HEK293 (cell line): ENCODE results near the gene GALNS.
A peak's percentile ranks its signal among the peaks of the same experiment; 100 is the strongest.

Experiments
- BCL11A ChIP-seq: fragments of 450-650 bp; formaldehyde crosslinking; IDR thresholded peaks from 2 replicates; pipeline ENCODE4 v1.5.1; 2016; ENCODE audit warnings: low read depth, missing biosample characterization, missing genetic modification characterization
- GLIS1 ChIP-seq: fragments of 450-650 bp; formaldehyde crosslinking; IDR thresholded peaks from 2 replicates; pipeline ENCODE4 v1.5.1; 2016; ENCODE audit warnings: missing biosample characterization, missing genetic modification characterization
- GLIS2 ChIP-seq: fragments of 450-650 bp; formaldehyde crosslinking; IDR thresholded peaks from 2 replicates; pipeline ENCODE4 v1.5.1; 2016; ENCODE audit warnings: missing biosample characterization, missing genetic modification characterization
- PATZ1 ChIP-seq: fragments of 450-650 bp; formaldehyde crosslinking; IDR thresholded peaks from 2 replicates; pipeline ENCODE4 v1.5.1; 2016; ENCODE audit warnings: missing biosample characterization, missing genetic modification characterization
- REPIN1 ChIP-seq: fragments of 450-650 bp; formaldehyde crosslinking; IDR thresholded peaks from 2 replicates; pipeline ENCODE4 v1.5.1; 2017; ENCODE audit warnings: missing biosample characterization, missing genetic modification characterization, low read depth
- WT1 ChIP-seq: fragments of 450-650 bp; formaldehyde crosslinking; IDR thresholded peaks from 2 replicates; pipeline ENCODE4 v1.5.1; 2016; ENCODE audit warnings: missing biosample characterization, missing genetic modification characterization
- ZIC2 ChIP-seq: fragments of 450-650 bp; formaldehyde crosslinking; IDR thresholded peaks from 2 replicates; pipeline ENCODE4 v1.5.1; 2016; ENCODE audit warnings: missing biosample characterization, missing genetic modification characterization
- ZNF138 ChIP-seq: fragments of 450-650 bp; formaldehyde crosslinking; IDR thresholded peaks from 2 replicates; pipeline ENCODE4 v1.5.1; 2016; ENCODE audit warnings: missing biosample characterization, missing genetic modification characterization, borderline replicate concordance
- ZNF140 ChIP-seq: fragments of 450-650 bp; formaldehyde crosslinking; IDR thresholded peaks from 2 replicates; pipeline ENCODE4 v1.5.1; 2016; ENCODE audit warnings: missing biosample characterization, missing genetic modification characterization
- ZNF169 ChIP-seq: fragments of 450-650 bp; formaldehyde crosslinking; IDR thresholded peaks from 2 replicates; pipeline ENCODE4 v1.5.1; 2016; ENCODE audit warnings: missing biosample characterization, missing genetic modification characterization
- ZNF175 ChIP-seq: fragments of 450-650 bp; formaldehyde crosslinking; IDR thresholded peaks from 2 replicates; pipeline ENCODE4 v1.5.1; 2016; ENCODE audit warnings: missing biosample characterization, missing genetic modification characterization
- ZNF18 ChIP-seq: fragments of 450-650 bp; formaldehyde crosslinking; IDR thresholded peaks from 2 replicates; pipeline ENCODE4 v1.5.1; 2016; ENCODE audit warnings: missing biosample characterization, missing genetic modification characterization
- ZNF202 ChIP-seq: fragments of 450-650 bp; formaldehyde crosslinking; IDR thresholded peaks from 2 replicates; pipeline ENCODE4 v1.5.1; 2016; ENCODE audit warnings: missing biosample characterization, missing genetic modification characterization, borderline replicate concordance
- ZNF221 ChIP-seq: fragments of 450-650 bp; formaldehyde crosslinking; IDR thresholded peaks from 2 replicates; pipeline ENCODE4 v1.5.1; 2017; ENCODE audit warnings: missing biosample characterization, missing genetic modification characterization, borderline replicate concordance
- ZNF324 ChIP-seq: fragments of 450-650 bp; formaldehyde crosslinking; IDR thresholded peaks from 2 replicates; pipeline ENCODE4 v1.5.1; 2016; ENCODE audit warnings: missing biosample characterization, missing genetic modification characterization
- ZNF37A ChIP-seq: fragments of 450-650 bp; IDR thresholded peaks from 2 replicates; pipeline ENCODE4 v1.5.1; 2018; ENCODE audit warnings: missing biosample characterization, missing genetic modification characterization
- ZNF501 ChIP-seq: fragments of 450-650 bp; formaldehyde crosslinking; IDR thresholded peaks from 2 replicates; pipeline ENCODE4 v1.5.1; 2016; ENCODE audit warnings: missing biosample characterization, missing genetic modification characterization
- ZNF514 ChIP-seq: fragments of 450-650 bp; formaldehyde crosslinking; IDR thresholded peaks from 2 replicates; pipeline ENCODE4 v1.5.1; 2016; ENCODE audit warnings: missing biosample characterization, missing genetic modification characterization
- ZNF530 ChIP-seq: fragments of 450-650 bp; formaldehyde crosslinking; IDR thresholded peaks from 2 replicates; pipeline ENCODE4 v1.5.1; 2016; ENCODE audit warnings: low read depth, missing biosample characterization, missing genetic modification characterization
- ZNF548 ChIP-seq: fragments of 450-650 bp; formaldehyde crosslinking; IDR thresholded peaks from 2 replicates; pipeline ENCODE4 v1.5.1; 2016; ENCODE audit warnings: missing biosample characterization, missing genetic modification characterization
- ZNF585B ChIP-seq: fragments of 450-650 bp; formaldehyde crosslinking; IDR thresholded peaks from 2 replicates; pipeline ENCODE4 v1.5.1; 2016; ENCODE audit warnings: missing biosample characterization, missing genetic modification characterization
- ZNF623 ChIP-seq: fragments of 450-650 bp; formaldehyde crosslinking; IDR thresholded peaks from 2 replicates; pipeline ENCODE4 v1.5.1; 2016; ENCODE audit warnings: missing biosample characterization, missing genetic modification characterization
- ZNF677 ChIP-seq: fragments of 450-650 bp; IDR thresholded peaks from 2 replicates; pipeline ENCODE4 v1.5.0; 2018; ENCODE audit warnings: missing biosample characterization, mild to moderate bottlenecking, missing genetic modification characterization, moderate library complexity
- ZNF707 ChIP-seq: fragments of 450-650 bp; formaldehyde crosslinking; IDR thresholded peaks from 2 replicates; pipeline ENCODE4 v1.5.1; 2016; ENCODE audit warnings: missing biosample characterization, missing genetic modification characterization
- ZNF76 ChIP-seq: fragments of 450-650 bp; formaldehyde crosslinking; IDR thresholded peaks from 2 replicates; pipeline ENCODE4; 2016; ENCODE audit warnings: low read depth, missing biosample characterization, missing genetic modification characterization, borderline replicate concordance
- ZNF791 ChIP-seq: fragments of 450-650 bp; formaldehyde crosslinking; IDR thresholded peaks from 2 replicates; pipeline ENCODE4 v1.5.1; 2016; ENCODE audit warnings: missing biosample characterization, missing genetic modification characterization
- TF ChIP-seq, protein P1 (sequence below): fragments of 450-650 bp; IDR thresholded peaks from 2 replicates; pipeline ENCODE4 v1.5.1; 2018; ENCODE audit warnings: missing biosample characterization, missing genetic modification characterization
- TF ChIP-seq, protein P2 (sequence below): fragments of 450-650 bp; formaldehyde crosslinking; IDR thresholded peaks from 2 replicates; pipeline ENCODE4 v1.5.1; 2016; ENCODE audit warnings: missing biosample characterization, missing genetic modification characterization
- TF ChIP-seq, protein P3 (sequence below): fragments of 450-650 bp; formaldehyde crosslinking; IDR thresholded peaks from 2 replicates; pipeline ENCODE4 v1.5.1; 2016; ENCODE audit warnings: missing biosample characterization, missing genetic modification characterization, low read depth
- TF ChIP-seq, protein P4 (sequence below): fragments of 450-650 bp; formaldehyde crosslinking; IDR thresholded peaks from 2 replicates; pipeline ENCODE4 v1.5.1; 2017; ENCODE audit warnings: missing biosample characterization, missing genetic modification characterization

Gene GALNS

GRCh38 chr16:88777471-88778270, 79.1 kb downstream of the GALNS start (continued):
- no peak for TF ChIP-seq ZNF76 (tag by site-specific recombination)
- TF ChIP-seq ZNF623 (tag by site-specific recombination): no peak
- no peak for TF ChIP-seq ZNF169 (tag by site-specific recombination)
- TF ChIP-seq, protein P1, sequence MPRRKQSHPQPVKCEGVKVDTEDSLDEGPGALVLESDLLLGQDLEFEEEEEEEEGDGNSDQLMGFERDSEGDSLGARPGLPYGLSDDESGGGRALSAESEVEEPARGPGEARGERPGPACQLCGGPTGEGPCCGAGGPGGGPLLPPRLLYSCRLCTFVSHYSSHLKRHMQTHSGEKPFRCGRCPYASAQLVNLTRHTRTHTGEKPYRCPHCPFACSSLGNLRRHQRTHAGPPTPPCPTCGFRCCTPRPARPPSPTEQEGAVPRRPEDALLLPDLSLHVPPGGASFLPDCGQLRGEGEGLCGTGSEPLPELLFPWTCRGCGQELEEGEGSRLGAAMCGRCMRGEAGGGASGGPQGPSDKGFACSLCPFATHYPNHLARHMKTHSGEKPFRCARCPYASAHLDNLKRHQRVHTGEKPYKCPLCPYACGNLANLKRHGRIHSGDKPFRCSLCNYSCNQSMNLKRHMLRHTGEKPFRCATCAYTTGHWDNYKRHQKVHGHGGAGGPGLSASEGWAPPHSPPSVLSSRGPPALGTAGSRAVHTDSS (tag by site-specific recombination): no peak
- peak; percentile 19; the same call in 1 of the 2 replicates for TF ChIP-seq BCL11A (tag by site-specific recombination)
- TF ChIP-seq REPIN1 (tag by site-specific recombination): no peak
- no peak for TF ChIP-seq ZNF324 (tag by site-specific recombination)
- peak; percentile 75; the same call in 1 of the 2 replicates for TF ChIP-seq WT1 (tag by site-specific recombination)
- TF ChIP-seq ZNF585B: no peak
- TF ChIP-seq, protein P2, sequence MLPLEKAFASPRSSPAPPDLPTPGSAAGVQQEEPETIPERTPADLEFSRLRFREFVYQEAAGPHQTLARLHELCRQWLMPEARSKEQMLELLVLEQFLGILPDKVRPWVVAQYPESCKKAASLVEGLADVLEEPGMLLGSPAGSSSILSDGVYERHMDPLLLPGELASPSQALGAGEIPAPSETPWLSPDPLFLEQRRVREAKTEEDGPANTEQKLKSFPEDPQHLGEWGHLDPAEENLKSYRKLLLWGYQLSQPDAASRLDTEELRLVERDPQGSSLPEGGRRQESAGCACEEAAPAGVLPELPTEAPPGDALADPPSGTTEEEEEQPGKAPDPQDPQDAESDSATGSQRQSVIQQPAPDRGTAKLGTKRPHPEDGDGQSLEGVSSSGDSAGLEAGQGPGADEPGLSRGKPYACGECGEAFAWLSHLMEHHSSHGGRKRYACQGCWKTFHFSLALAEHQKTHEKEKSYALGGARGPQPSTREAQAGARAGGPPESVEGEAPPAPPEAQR: no peak
- TF ChIP-seq ZNF707 (tag by site-specific recombination): no peak
- no peak for TF ChIP-seq ZNF37A (tag by site-specific recombination)
- TF ChIP-seq ZNF514 (tag by site-specific recombination): no peak
- TF ChIP-seq ZNF138 (tag by site-specific recombination): no peak
- TF ChIP-seq ZNF140: no peak
- TF ChIP-seq ZNF221 (tag by site-specific recombination): no peak
- no peak for TF ChIP-seq ZNF530
- TF ChIP-seq ZNF501 (tag by site-specific recombination): no peak
- TF ChIP-seq, protein P3, sequence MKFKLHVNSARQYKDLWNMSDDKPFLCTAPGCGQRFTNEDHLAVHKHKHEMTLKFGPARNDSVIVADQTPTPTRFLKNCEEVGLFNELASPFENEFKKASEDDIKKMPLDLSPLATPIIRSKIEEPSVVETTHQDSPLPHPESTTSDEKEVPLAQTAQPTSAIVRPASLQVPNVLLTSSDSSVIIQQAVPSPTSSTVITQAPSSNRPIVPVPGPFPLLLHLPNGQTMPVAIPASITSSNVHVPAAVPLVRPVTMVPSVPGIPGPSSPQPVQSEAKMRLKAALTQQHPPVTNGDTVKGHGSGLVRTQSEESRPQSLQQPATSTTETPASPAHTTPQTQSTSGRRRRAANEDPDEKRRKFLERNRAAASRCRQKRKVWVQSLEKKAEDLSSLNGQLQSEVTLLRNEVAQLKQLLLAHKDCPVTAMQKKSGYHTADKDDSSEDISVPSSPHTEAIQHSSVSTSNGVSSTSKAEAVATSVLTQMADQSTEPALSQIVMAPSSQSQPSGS (tag by site-specific recombination): no peak
- TF ChIP-seq ZIC2 (tag by site-specific recombination): peak; percentile 73
- TF ChIP-seq ZNF677 (tag by site-specific recombination): no peak
- no peak for TF ChIP-seq ZNF175 (tag by site-specific recombination)
- peak; percentile 39; the same call in 1 of the 2 replicates for TF ChIP-seq PATZ1
- TF ChIP-seq ZNF18: no peak
- TF ChIP-seq ZNF202 (tag by site-specific recombination): no peak
- peak; percentile 84 for TF ChIP-seq GLIS1
- TF ChIP-seq GLIS2 (tag by site-specific recombination): peak; percentile 41; the same call in 1 of the 2 replicates
- TF ChIP-seq ZNF548 (tag by site-specific recombination): no peak
- TF ChIP-seq, protein P4, sequence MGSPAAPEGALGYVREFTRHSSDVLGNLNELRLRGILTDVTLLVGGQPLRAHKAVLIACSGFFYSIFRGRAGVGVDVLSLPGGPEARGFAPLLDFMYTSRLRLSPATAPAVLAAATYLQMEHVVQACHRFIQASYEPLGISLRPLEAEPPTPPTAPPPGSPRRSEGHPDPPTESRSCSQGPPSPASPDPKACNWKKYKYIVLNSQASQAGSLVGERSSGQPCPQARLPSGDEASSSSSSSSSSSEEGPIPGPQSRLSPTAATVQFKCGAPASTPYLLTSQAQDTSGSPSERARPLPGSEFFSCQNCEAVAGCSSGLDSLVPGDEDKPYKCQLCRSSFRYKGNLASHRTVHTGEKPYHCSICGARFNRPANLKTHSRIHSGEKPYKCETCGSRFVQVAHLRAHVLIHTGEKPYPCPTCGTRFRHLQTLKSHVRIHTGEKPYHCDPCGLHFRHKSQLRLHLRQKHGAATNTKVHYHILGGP (tag by site-specific recombination): no peak
- no peak for TF ChIP-seq ZNF791 (tag by site-specific recombination)
